ENCODE data around the gene MYLK.
"Not testable (repeated sequence)": the region's sequence is repeated elsewhere in the genome, so short reads cannot be mapped to it uniquely, and the experiment has no call there.

The MYLK gene

GRCh38 chr3:123739754-123740153 lies 144.4 kb downstream of the MYLK start:
- DNase-seq, result no peak

GRCh38 chr3:123739106-123739505 lies 145.0 kb downstream of the MYLK start:
- DNase-seq, result no peak

GRCh38 chr3:123738522-123738921 lies 145.6 kb downstream of the MYLK start:
- not testable (repeated sequence) for DNase-seq

GRCh38 chr3:123737168-123737567 lies 147.0 kb downstream of the MYLK start:
- DNase-seq, result no peak

GRCh38 chr3:123735456-123735855 lies 148.7 kb downstream of the MYLK start:
- no peak for DNase-seq

- no peak for DNase-seq
Measured at GRCh38 chr3:123734527-123734902, 149.6 kb downstream of the MYLK start.

GRCh38 chr3:123733805-123734526 lies 150.2 kb downstream of the MYLK start:
- DNase-seq, result no peak

GRCh38 chr3:123733341-123733740 lies 150.8 kb downstream of the MYLK start:
- DNase-seq, result no peak

- no peak for DNase-seq
Measured at GRCh38 chr3:123732447-123732846, 151.7 kb downstream of the MYLK start.

GRCh38 chr3:123730829-123731228 lies 153.3 kb downstream of the MYLK start:
- DNase-seq, result no peak

- DNase-seq, result no peak
Measured at GRCh38 chr3:123728991-123729390, 155.1 kb downstream of the MYLK start.

- DNase-seq, result no peak
Measured at GRCh38 chr3:123728014-123728413, 156.1 kb downstream of the MYLK start.

GRCh38 chr3:123725652-123726400 lies 158.3 kb downstream of the MYLK start:
- DNase-seq, result no peak

GRCh38 chr3:123724306-123724705 lies 159.8 kb downstream of the MYLK start:
- DNase-seq, result no peak

GRCh38 chr3:123723522-123724168 lies 160.5 kb downstream of the MYLK start:
- peak; percentile 45 for DNase-seq

- no peak for DNase-seq
Measured at GRCh38 chr3:123723070-123723469, 161.1 kb downstream of the MYLK start.

- DNase-seq, result no peak
Measured at GRCh38 chr3:123722456-123722855, 161.7 kb downstream of the MYLK start.

GRCh38 chr3:123722021-123722420 lies 162.1 kb downstream of the MYLK start:
- DNase-seq, result no peak

GRCh38 chr3:123721095-123721689 lies 162.9 kb downstream of the MYLK start:
- DNase-seq, result not testable (repeated sequence)

- DNase-seq, result no peak
Measured at GRCh38 chr3:123720638-123721037, 163.5 kb downstream of the MYLK start.

- no peak for DNase-seq
Measured at GRCh38 chr3:123719862-123720453, 164.2 kb downstream of the MYLK start.

GRCh38 chr3:123719061-123719756 lies 164.9 kb downstream of the MYLK start:
- peak; percentile 34 for DNase-seq
